Pancreas (tissue), 10 donors: ENCODE results near the gene SKI. TPM values are rescaled to one million over a fixed set of nuclear protein-coding genes. Genes with fewer than 3 reads are reported as not detected.

ENCODE experiments used
- ATAC-seq, 4 donors: fragments of 200-7000 bp; cut with Tn5 transposase; one replicate each; pipeline versions ENCODE4 v1.8.0 to v1.9.1; 2020; ENCODE audit warnings: mild to moderate bottlenecking in 4 of 4, moderate library complexity in 4 of 4
- DNase-seq, 6 donors: peaks; one replicate each; pipeline ENCODE4 v3.0.0-alpha.2; 2020
- FAIRE-seq: peaks from 2 replicates; lab custom pipeline; 2012; peaks lifted over from hg19 to GRCh38; lab: Jason Lieb, UNC
- H3K27ac ChIP-seq, 4 donors: fragments of 200-600 bp; sonication (generic); 1 replicate in 3 of 4; 2 replicates in 1 of 4; pipeline versions ENCODE4 v1.5.0 to v1.8.0; 2020
- H3K27me3 ChIP-seq, 4 donors: fragments of 200-600 bp; one replicate each; pipeline ENCODE4 v1.8.0; 2021
- H3K36me3 ChIP-seq, 3 donors: fragments of 200-600 bp; sonication (generic) in 1 of 3; one replicate each; pipeline versions ENCODE4 v1.5.0 to v1.8.0; 2020 to 2021
- H3K4me1 ChIP-seq, 3 donors: fragments of 200-600 bp; one replicate each; pipeline ENCODE4 v1.8.0; 2021
- H3K4me3 ChIP-seq, 4 donors: fragments of 200-600 bp; sonication (generic) in 2 of 4; one replicate each; pipeline versions ENCODE4 v1.5.0 to v1.8.0; 2020 to 2021
- H3K9me3 ChIP-seq, 4 donors: fragments of 200-600 bp; one replicate each; pipeline ENCODE4 v1.8.0; 2021
- CTCF ChIP-seq, 4 donors: fragments of 200-600 bp; sonication (generic) in 3 of 4; IDR thresholded peaks; one replicate each; pipeline versions ENCODE4 v1.5.0 to v1.8.0; 2021; ENCODE audit warnings: antibody characterized with exemption in 4 of 4
- WGBS, 2 donors: extraction: QIAGEN DNeasy Blood & Tissue Kit; methylation state at CpG; one replicate each; pipeline ENCODE4 v1.1.7; 2013; 5-methylcytosine and 5-hydroxymethylcytosine counted together
- intact Hi-C, 3 donors: fragments of 100-400 bp; cut with DNase I; formaldehyde crosslinking; loops; one replicate each; pipeline versions ENCODE4 v1.11.1 to v1.14.2; 2022
- polyA plus RNA-seq, 2 donors: library from polyadenylated mRNA; stranded (reverse); fragments of 200-250 nt; gene quantifications; one replicate each; pipeline ENCODE4 v1.2.3, GENCODE V29; 2013
- total RNA-seq, 6 donors: library from RNA; stranded (reverse); fragmentation: NEBNext Ultra II Directional in 4 of 6; extraction: Animal tissue kit (Norgen Biotek cat#: 25700) in 4 of 6; gene quantifications; one replicate each; pipeline versions ENCODE4 v1.2.1 to v1.2.4, GENCODE V29; 2021 to 2023
- donor health status: healthy with polysubstance abuse.
- donor health status: DM: no; HTN: no; CAD: no; lungs with moderate emphysema.
- donor health status: DM: no; HTN: no; CAD: no.
- donor health status: control.
- donor health status: control.
- donor health status: Bipolar disorder and iron deficiency.
- donor health status: DM: yes; HTN: yes; CAD: no.
- donor health status: DM: no; HTN: no; CAD: no.
- donor health status: DM: no; HTN: no; CAD: no.
- donor health status: DM: yes; HTN: yes; CAD: no.

Gene SKI
- total and polyA plus RNA-seq, 8 donors, result 8.6 to 27.9 (median 14.0) TPM

GRCh38 chr1:2354511-2355372 is 126.6 kb downstream of the SKI start:
- DNase-seq (peak in 2 of 6 donors; percentile 39 to 42), ATAC-seq (no peak), FAIRE-seq (no peak)
- WGBS, 2 donors, result 86 to 88% methylated on average over 38 of the region's 38 CpGs
- Histone ChIP-seq H3K27me3 (no peaks in the 10 kb centered on the region), H3K4me3 (no peak overlapping the region), H3K9me3 (no peaks in the 10 kb centered on the region), H3K4me1 (no peaks in the 10 kb centered on the region), H3K27ac (no peak overlapping the region), H3K36me3 (no peaks in the 10 kb centered on the region)
- TF ChIP-seq CTCF (IDR thresholded peaks at IDR 0.05), result no peak
- intact Hi-C loops, result no loop called here

GRCh38 chr1:2355373-2356261 is 127.5 kb downstream of the SKI start:
- FAIRE-seq (no peak), DNase-seq (peak in 3 of 6 donors; percentile 17 to 66 (median 44)), ATAC-seq (no peak)
- 85 to 90% methylated on average over 27 to 28 of the region's 28 CpGs for WGBS, 2 donors
- Histone ChIP-seq H3K36me3 (no peaks in the 10 kb centered on the region), H3K4me1 (no peaks in the 10 kb centered on the region), H3K4me3 (no peak overlapping the region), H3K9me3 (no peaks in the 10 kb centered on the region), H3K27ac (no peak overlapping the region), H3K27me3 (no peaks in the 10 kb centered on the region)
- no peak for TF ChIP-seq CTCF (IDR thresholded peaks at IDR 0.05)
- intact Hi-C loops, result no loop called here

DNA sequence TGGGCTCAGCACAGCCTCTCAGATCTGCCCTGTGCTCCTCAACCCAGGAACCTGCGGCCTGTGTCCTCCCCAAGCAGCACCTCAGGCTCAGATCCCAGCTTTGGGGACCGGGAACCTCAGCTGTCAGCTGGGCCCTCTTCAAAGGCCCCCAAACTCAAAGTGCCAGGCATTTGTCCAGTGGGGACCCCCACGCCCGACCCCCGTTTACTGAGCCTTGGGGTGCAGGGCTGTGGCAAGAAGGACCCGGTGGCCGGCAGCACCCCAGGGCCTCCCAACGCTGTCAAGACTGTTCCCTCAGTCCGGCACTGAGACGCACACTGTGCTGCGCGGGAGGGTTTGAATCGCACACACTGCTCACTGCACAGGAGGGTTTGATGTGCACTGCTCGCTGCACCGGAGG is 128.3 kb downstream of the SKI start:
- no peak for ATAC-seq
- no peak overlapping the region for H3K4me3 ChIP-seq
- H3K27ac ChIP-seq, result no peak overlapping the region
- no peak for FAIRE-seq
- H3K36me3 ChIP-seq, result no peaks in the 10 kb centered on the region
- H3K4me1 ChIP-seq, result no peaks in the 10 kb centered on the region
- intact Hi-C loops, result no loop called here
- 83 to 87% methylated on average over 15 of the region's 15 CpGs for WGBS, 2 donors
- H3K27me3 ChIP-seq, result no peaks in the 10 kb centered on the region
- no peaks in the 10 kb centered on the region for H3K9me3 ChIP-seq
- peak in 3 of 6 donors; percentile 10 to 57 (median 38) for DNase-seq
- TF ChIP-seq CTCF (IDR thresholded peaks at IDR 0.05), result no peak

DNA sequence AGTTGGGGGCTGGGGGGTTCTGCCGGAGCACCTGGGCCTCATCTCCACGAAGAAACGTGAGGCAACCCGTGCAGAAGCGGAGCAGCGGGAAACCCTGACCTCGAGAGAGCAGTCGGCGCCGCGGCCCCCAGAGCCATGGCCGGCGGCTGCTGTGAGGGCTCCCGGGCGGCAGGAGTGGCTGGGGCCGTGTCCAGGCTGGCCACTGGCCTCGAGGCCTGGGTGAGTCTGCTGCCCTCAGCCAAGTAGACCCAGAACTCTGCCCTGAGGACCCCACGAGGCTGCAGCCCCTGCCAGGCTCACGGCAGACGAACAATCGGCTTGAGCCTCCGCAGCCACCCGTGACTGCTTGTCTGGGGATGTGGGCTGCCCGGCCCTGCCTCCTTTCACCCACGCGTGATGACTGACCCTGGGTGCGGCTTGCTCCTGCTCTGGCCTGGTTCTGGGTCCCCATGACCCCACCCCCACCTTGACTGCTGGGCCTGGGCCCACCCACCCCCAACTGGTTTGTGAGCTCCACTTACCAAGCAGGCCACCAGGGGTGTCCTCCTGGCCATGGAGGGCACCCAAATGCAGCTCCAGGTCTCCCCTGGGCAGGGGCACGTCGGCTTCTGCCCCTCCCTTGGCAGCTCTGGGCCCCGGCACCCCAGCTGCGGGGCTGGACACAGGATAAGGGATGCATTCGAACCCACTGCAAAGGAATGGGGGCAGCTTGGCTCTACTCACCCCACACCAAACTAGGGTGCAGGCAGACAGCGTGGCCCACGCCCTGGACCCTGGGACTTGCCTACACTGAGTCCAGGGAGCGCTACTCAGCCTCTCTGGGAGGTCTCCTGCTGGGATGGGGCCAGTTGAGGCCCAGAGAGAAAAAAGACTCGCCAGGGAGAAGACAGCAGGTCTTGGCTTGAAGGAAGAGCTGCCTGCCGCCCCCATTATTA is 129.1 kb downstream of the SKI start:
- H3K27ac ChIP-seq, result no peak overlapping the region
- ATAC-seq (no peak), DNase-seq (peak in 3 of 6 donors; percentile 14 to 55 (median 43)), FAIRE-seq (no peak)
- H3K36me3 ChIP-seq, result no peaks in the 10 kb centered on the region
- no peaks in the 10 kb centered on the region for H3K9me3 ChIP-seq
- no peak overlapping the region for H3K4me3 ChIP-seq
- TF ChIP-seq CTCF (IDR thresholded peaks at IDR 0.05), result no peak
- no peaks in the 10 kb centered on the region for H3K4me1 ChIP-seq
- no peaks in the 10 kb centered on the region for H3K27me3 ChIP-seq
- intact Hi-C loops, result no loop called here
- 84% methylated on average over 32 to 37 of the region's 37 CpGs for WGBS, 2 donors
